HepG2 (cell line): ENCODE measurements around the gene MCFD2. TPM values are rescaled to one million over a fixed set of nuclear protein-coding genes. Genes with fewer than 3 reads are reported as not detected.

Experiments used
- CREM ChIP-seq, 2 experiments: sonication (generic) in 1 of 2; formaldehyde crosslinking in 1 of 2; IDR thresholded peaks; 2 replicates each; pipeline versions ENCODE4 v1.4.0 to v1.6.1; 2016 to 2020; ENCODE audit warnings: antibody characterized with exemption in 1 of 2, mild to moderate bottlenecking in 1 of 2, missing genetic modification reagents in 1 of 2
- FOXA3 ChIP-seq: IDR thresholded peaks from 2 replicates; pipeline ENCODE4 v1.6.1; 2016; ENCODE audit warnings: missing genetic modification reagents, missing compliant biosample characterization
- GZF1 ChIP-seq: sonication (generic); formaldehyde crosslinking; IDR thresholded peaks from 2 replicates; pipeline ENCODE4 v1.5.1; 2020; ENCODE audit warnings: mild to moderate bottlenecking, missing genetic modification reagents
- HES4 ChIP-seq: sonication (generic); formaldehyde crosslinking; IDR thresholded peaks from 2 replicates; pipeline ENCODE4 v1.9.0; 2021; ENCODE audit warnings: mild to moderate bottlenecking, missing genetic modification reagents, borderline replicate concordance
- MTA3 ChIP-seq: sonication (generic); formaldehyde crosslinking; IDR thresholded peaks from 2 replicates; pipeline ENCODE4 v1.4.0; 2020; ENCODE audit warnings: missing genetic modification reagents
- MXI1 ChIP-seq: IDR thresholded peaks from 3 replicates; pipeline ENCODE4 v1.6.1; 2012; ENCODE audit warnings: low read depth, low read length, inconsistent platforms, borderline replicate concordance
- NCOR1 ChIP-seq: fragments of 200-600 bp; sonication (generic); IDR thresholded peaks from 2 replicates; pipeline ENCODE4 v1.7.0; 2017; ENCODE audit warnings: antibody characterized with exemption, low read length, borderline replicate concordance
- SATB2 ChIP-seq: sonication (generic); formaldehyde crosslinking; IDR thresholded peaks from 2 replicates; pipeline ENCODE4 v1.5.0; 2020; ENCODE audit warnings: missing genetic modification reagents
- SMAD9 ChIP-seq: sonication (generic); formaldehyde crosslinking; IDR thresholded peaks from 2 replicates; pipeline ENCODE4 v1.5.1; 2020; ENCODE audit warnings: mild to moderate bottlenecking, missing genetic modification reagents
- SRF ChIP-seq: IDR thresholded peaks from 2 replicates; pipeline ENCODE4 v1.6.1; 2011; ENCODE audit warnings: mild to moderate bottlenecking, low read depth, low read length, moderate library complexity
- TARDBP ChIP-seq: sonication (generic); formaldehyde crosslinking; IDR thresholded peaks from 2 replicates; pipeline ENCODE4 v1.8.0; 2022; ENCODE audit warnings: mild to moderate bottlenecking, missing genetic modification reagents
- TBP ChIP-seq: sonication (generic); formaldehyde crosslinking; IDR thresholded peaks from 2 replicates; pipeline ENCODE4 v1.5.0; 2020; ENCODE audit warnings: missing genetic modification reagents
- ZBTB8A ChIP-seq: sonication (generic); formaldehyde crosslinking; IDR thresholded peaks from 2 replicates; pipeline ENCODE4 v1.4.0; 2020; ENCODE audit warnings: mild to moderate bottlenecking, low read depth, missing genetic modification reagents, borderline replicate concordance
- ZNF317 ChIP-seq: sonication (generic); formaldehyde crosslinking; IDR thresholded peaks from 2 replicates; pipeline ENCODE4 v1.5.0; 2020; ENCODE audit warnings: mild to moderate bottlenecking, missing genetic modification reagents
- ZNF326 ChIP-seq: sonication (generic); formaldehyde crosslinking; IDR thresholded peaks from 2 replicates; pipeline ENCODE4 v1.4.0; 2020; ENCODE audit warnings: missing genetic modification reagents, borderline replicate concordance
- ZNF333 ChIP-seq: sonication (generic); formaldehyde crosslinking; IDR thresholded peaks from 2 replicates; pipeline ENCODE4 v1.4.0; 2020; ENCODE audit warnings: mild to moderate bottlenecking, missing genetic modification reagents, borderline replicate concordance
- polyA plus RNA-seq, 8 experiments: library from polyadenylated mRNA; depleted of rRNA in 3 of 8; stranded (reverse) in 7 of 8; unstranded in 1 of 8; fragments of >200 nt; fragmentation: Illumina TruSeq in 4 of 8; extraction: Trizol in 4 of 8; gene quantifications; 2 replicates each; pipeline versions ENCODE4 v1.2.1 to v1.2.3, GENCODE V29; 2011 to 2016; ENCODE audit warnings: low read depth in 4 of 8, missing spikeins in 1 of 8, mixed read lengths in 1 of 8; ENCODE audit not compliant: insufficient read depth in 1 of 8
- total RNA-seq, 5 experiments: library from RNA; depleted of rRNA; stranded (reverse); fragments of >200 nt; fragmentation: Illumina TruSeq; extraction: Trizol; gene quantifications; 2 replicates each; pipeline ENCODE4 v1.2.3, GENCODE V29; 2016; ENCODE audit warnings: low read depth in 1 of 5
- TF ChIP-seq, protein P1 (sequence below): fragments of 450-650 bp; IDR thresholded peaks from 2 replicates; pipeline ENCODE4 v1.6.1; 2016
- TF ChIP-seq, protein P2 (sequence below): sonication (generic); formaldehyde crosslinking; IDR thresholded peaks from 2 replicates; pipeline ENCODE4 v1.5.0; 2020; ENCODE audit warnings: missing genetic modification reagents
- TF ChIP-seq, protein P3 (sequence below): sonication (generic); formaldehyde crosslinking; conservative IDR thresholded peaks from 2 replicates; pipeline ENCODE4 v1.5.0; 2020; ENCODE audit warnings: missing genetic modification reagents
- TF ChIP-seq, protein P4 (sequence below): sonication (generic); formaldehyde crosslinking; conservative IDR thresholded peaks from 2 replicates; pipeline ENCODE4 v1.4.0; 2020; ENCODE audit warnings: missing genetic modification reagents
- TF ChIP-seq, protein P5 (sequence below): sonication (generic); formaldehyde crosslinking; IDR thresholded peaks from 2 replicates; pipeline ENCODE4 v1.5.0; 2020; ENCODE audit warnings: missing genetic modification reagents

The MCFD2 gene
- total and polyA plus RNA-seq, 2 of the 13 experiments (the other 11 are each of a cell fraction or from before 2014, with no cell fraction given): 183 to 232 TPM

DNA sequence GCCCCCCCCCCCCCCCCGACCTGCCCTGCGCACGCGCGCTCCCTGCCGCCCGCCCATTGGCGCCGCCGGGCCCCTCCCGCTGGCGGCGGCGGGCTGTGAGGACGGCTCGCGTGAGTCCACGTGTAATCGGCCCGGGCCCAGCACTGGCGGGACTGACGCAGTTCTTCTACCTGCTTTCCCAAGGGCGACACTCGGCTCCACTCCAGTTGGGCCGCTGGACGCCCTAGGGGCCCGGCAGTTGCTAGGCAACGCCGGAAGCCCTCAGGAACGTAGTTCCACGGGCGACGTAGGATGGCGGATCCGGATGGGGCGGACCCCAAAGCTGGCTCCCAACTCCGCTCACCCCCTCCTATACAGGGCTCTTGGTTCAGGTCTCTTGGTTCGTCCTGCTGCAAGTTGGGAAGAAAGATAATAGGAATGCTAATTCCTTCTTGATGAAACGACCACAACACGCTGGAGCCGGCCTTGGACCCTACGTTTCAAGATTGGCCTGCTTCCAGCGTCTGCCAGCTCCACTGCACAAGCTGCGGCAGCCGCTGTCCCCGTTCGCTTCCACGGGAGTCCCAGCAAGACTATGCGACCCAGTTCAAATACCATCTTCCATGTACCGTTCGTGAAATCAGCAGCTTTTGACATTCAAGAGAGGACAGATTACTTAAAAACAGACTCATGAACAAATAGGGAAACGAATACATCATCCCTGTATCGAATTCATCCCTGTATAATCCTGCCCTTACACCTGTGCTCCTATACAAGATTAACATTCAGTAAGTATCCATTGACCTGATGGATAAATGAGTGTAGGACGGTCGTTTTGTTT, 415 bp upstream of the MCFD2 start (continued):
- TF ChIP-seq, protein P1, sequence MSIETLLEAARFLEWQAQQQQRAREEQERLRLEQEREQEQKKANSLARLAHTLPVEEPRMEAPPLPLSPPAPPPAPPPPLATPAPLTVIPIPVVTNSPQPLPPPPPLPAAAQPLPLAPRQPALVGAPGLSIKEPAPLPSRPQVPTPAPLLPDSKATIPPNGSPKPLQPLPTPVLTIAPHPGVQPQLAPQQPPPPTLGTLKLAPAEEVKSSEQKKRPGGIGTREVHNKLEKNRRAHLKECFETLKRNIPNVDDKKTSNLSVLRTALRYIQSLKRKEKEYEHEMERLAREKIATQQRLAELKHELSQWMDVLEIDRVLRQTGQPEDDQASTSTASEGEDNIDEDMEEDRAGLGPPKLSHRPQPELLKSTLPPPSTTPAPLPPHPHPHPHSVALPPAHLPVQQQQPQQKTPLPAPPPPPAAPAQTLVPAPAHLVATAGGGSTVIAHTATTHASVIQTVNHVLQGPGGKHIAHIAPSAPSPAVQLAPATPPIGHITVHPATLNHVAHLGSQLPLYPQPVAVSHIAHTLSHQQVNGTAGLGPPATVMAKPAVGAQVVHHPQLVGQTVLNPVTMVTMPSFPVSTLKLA: peak; percentile 81
- peak; percentile 74 for TF ChIP-seq CREM (IDR thresholded peaks at IDR 0.05)
- TF ChIP-seq CREM (CRISPR knock-in tag; IDR thresholded peaks at IDR 0.05): no peak
- TF ChIP-seq HES4: peak; percentile 92
- 0 out of 2 replicates have a peak, but pooled peaks have one; percentile 66 for TF ChIP-seq TBP
- TF ChIP-seq NCOR1: peak; percentile 42; the same call in 1 of the 2 replicates
- TF ChIP-seq FOXA3 (CRISPR knock-in tag): peak; percentile 66
- TF ChIP-seq SRF: no peak
- TF ChIP-seq MTA3 (CRISPR knock-in tag): no peak
- TF ChIP-seq ZBTB8A: 0 out of 2 replicates have a peak, but pooled peaks have one; percentile 40
- TF ChIP-seq, protein P2, sequence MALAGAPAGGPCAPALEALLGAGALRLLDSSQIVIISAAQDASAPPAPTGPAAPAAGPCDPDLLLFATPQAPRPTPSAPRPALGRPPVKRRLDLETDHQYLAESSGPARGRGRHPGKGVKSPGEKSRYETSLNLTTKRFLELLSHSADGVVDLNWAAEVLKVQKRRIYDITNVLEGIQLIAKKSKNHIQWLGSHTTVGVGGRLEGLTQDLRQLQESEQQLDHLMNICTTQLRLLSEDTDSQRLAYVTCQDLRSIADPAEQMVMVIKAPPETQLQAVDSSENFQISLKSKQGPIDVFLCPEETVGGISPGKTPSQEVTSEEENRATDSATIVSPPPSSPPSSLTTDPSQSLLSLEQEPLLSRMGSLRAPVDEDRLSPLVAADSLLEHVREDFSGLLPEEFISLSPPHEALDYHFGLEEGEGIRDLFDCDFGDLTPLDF (CRISPR knock-in tag): no peak; the same call in 1 of the 2 replicates
- peak; percentile 78 for TF ChIP-seq TARDBP
- TF ChIP-seq ZNF317 (CRISPR knock-in tag): peak; percentile 42; the same call in 1 of the 2 replicates
- TF ChIP-seq ZNF333: peak; percentile 81; the same call in 1 of the 2 replicates
- TF ChIP-seq, protein P3, sequence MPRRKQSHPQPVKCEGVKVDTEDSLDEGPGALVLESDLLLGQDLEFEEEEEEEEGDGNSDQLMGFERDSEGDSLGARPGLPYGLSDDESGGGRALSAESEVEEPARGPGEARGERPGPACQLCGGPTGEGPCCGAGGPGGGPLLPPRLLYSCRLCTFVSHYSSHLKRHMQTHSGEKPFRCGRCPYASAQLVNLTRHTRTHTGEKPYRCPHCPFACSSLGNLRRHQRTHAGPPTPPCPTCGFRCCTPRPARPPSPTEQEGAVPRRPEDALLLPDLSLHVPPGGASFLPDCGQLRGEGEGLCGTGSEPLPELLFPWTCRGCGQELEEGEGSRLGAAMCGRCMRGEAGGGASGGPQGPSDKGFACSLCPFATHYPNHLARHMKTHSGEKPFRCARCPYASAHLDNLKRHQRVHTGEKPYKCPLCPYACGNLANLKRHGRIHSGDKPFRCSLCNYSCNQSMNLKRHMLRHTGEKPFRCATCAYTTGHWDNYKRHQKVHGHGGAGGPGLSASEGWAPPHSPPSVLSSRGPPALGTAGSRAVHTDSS (CRISPR knock-in tag): 0 out of 2 replicates have a peak, but pooled peaks have one; percentile 86
- TF ChIP-seq, protein P4, sequence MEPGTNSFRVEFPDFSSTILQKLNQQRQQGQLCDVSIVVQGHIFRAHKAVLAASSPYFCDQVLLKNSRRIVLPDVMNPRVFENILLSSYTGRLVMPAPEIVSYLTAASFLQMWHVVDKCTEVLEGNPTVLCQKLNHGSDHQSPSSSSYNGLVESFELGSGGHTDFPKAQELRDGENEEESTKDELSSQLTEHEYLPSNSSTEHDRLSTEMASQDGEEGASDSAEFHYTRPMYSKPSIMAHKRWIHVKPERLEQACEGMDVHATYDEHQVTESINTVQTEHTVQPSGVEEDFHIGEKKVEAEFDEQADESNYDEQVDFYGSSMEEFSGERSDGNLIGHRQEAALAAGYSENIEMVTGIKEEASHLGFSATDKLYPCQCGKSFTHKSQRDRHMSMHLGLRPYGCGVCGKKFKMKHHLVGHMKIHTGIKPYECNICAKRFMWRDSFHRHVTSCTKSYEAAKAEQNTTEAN: peak; percentile 94
- TF ChIP-seq SMAD9 (CRISPR knock-in tag): no peak
- TF ChIP-seq ZNF326 (CRISPR knock-in tag): no peak
- peak; percentile 66; the same call in 1 of the 2 replicates for TF ChIP-seq GZF1
- TF ChIP-seq, protein P5, sequence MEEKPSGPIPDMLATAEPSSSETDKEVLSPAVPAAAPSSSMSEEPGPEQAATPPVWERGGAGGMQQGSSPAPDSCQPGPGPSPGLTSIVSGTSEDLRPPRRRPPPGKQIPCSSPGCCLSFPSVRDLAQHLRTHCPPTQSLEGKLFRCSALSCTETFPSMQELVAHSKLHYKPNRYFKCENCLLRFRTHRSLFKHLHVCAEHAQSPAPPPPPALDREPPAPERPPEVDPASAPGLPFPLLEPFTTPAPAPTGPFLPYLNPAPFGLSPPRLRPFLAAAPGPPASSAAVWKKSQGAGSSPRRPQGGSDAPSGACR (CRISPR knock-in tag): peak; percentile 95
- peak; percentile 95; the same call in 1 of the 2 replicates for TF ChIP-seq SATB2
- peak; percentile 93 for TF ChIP-seq MXI1
